ENCODE results near the gene XPO1. TPM values are rescaled to one million over a fixed set of nuclear protein-coding genes. Genes with fewer than 3 reads are reported as not detected.
"Not testable (repeated sequence)": the region's sequence is repeated elsewhere in the genome, so short reads cannot be mapped to it uniquely, and the experiment has no call there.

The XPO1 gene
- total RNA-seq, 1 experiment from 2014 or later = 247 TPM

GRCh38 chr2:61543062-61543461 lies 4.9 kb upstream of the XPO1 start:
- ChIA-PET CTCF (no interaction called here), POLR2A (ENCODE audit: low non-redundant PET) (no interaction called here)
- Histone ChIP-seq H3K4me1 (ENCODE audit: insufficient read depth, low read length, poor library complexity, severe bottlenecking) (peaks cover 4% of the 10 kb centered on the region), H3K36me3 (ENCODE audit: insufficient read depth, low read length, poor library complexity, severe bottlenecking) (no peaks in the 10 kb centered on the region), H3K27ac (ENCODE audit: low read depth, low read length, poor library complexity, severe bottlenecking) (no peak overlapping the region), H3K27me3 (replicated peaks; ENCODE audit: insufficient read depth, low read depth, low read length, poor library complexity) (no peaks in the 10 kb centered on the region), H3K4me3 (ENCODE audit: low read depth, low read length, poor library complexity, severe bottlenecking) (no peak overlapping the region), H3K9me3 (ENCODE audit: low read depth, low read length, poor library complexity, severe bottlenecking) (no peaks in the 10 kb centered on the region)
- intact Hi-C loops (cut with micrococcal nuclease; ENCODE audit: unreplicated experiment) = no loop called here
- no TSS peak for BruUV-seq (replicated peaks)
- TF ChIP-seq EZH2 (IDR thresholded peaks at IDR 0.05; ENCODE audit: borderline replicate concordance, low read depth, low read length, poor library complexity, severe bottlenecking) = no peak
- TF ChIP-seq CTCF (conservative IDR thresholded peaks at IDR 0.05; ENCODE audit: low read depth, low read length) = peak; percentile 33; the same call in 1 of the 2 replicates
- no peak for DNase-seq (ENCODE audit: low spot score)

- H3K27ac ChIP-seq (ENCODE audit: low read depth, low read length, poor library complexity, severe bottlenecking); POLR2A ChIA-PET (ENCODE audit: low non-redundant PET); DNase-seq (ENCODE audit: low spot score); H3K4me3 ChIP-seq (ENCODE audit: low read depth, low read length, poor library complexity, severe bottlenecking); H3K9me3 ChIP-seq (ENCODE audit: low read depth, low read length, poor library complexity, severe bottlenecking); H3K36me3 ChIP-seq (ENCODE audit: insufficient read depth, low read length, poor library complexity, severe bottlenecking); BruUV-seq (replicated peaks); CTCF ChIA-PET; intact Hi-C loops (cut with micrococcal nuclease; ENCODE audit: unreplicated experiment); H3K27me3 ChIP-seq (replicated peaks; ENCODE audit: insufficient read depth, low read depth, low read length, poor library complexity): not testable (repeated sequence)
- peaks cover 10% of the 10 kb centered on the region for H3K4me1 ChIP-seq (ENCODE audit: insufficient read depth, low read length, poor library complexity, severe bottlenecking)
These were observed 2.0 kb upstream of the XPO1 start for GRCh38 chr2:61540167-61540566.

GRCh38 chr2:61538920-61539520 lies 864 bp upstream of the XPO1 start:
- CTCF ChIA-PET = no interaction called here
- H3K27ac ChIP-seq (ENCODE audit: low read depth, low read length, poor library complexity, severe bottlenecking) = peak overlapping the region; percentile 92
- POLR2A ChIA-PET (ENCODE audit: low non-redundant PET) = interaction anchor here (0.5 kb wide), 1 partner anchor 10 kb away, joined by 3 read pairs; no protein-coding TSS in a partner anchor
- no peaks in the 10 kb centered on the region for H3K36me3 ChIP-seq (ENCODE audit: insufficient read depth, low read length, poor library complexity, severe bottlenecking)
- peaks cover 16% of the 10 kb centered on the region for H3K4me1 ChIP-seq (ENCODE audit: insufficient read depth, low read length, poor library complexity, severe bottlenecking)
- H3K9me3 ChIP-seq (ENCODE audit: low read depth, low read length, poor library complexity, severe bottlenecking) = no peaks in the 10 kb centered on the region
- TF ChIP-seq CTCF (conservative IDR thresholded peaks at IDR 0.05; ENCODE audit: low read depth, low read length) = no peak
- TF ChIP-seq EZH2 (IDR thresholded peaks at IDR 0.05; ENCODE audit: borderline replicate concordance, low read depth, low read length, poor library complexity, severe bottlenecking) = no peak
- BruUV-seq (replicated peaks) = TSS peak; percentile 89
- DNase-seq (ENCODE audit: low spot score) = no peak
- peak overlapping the region; percentile 74 for H3K4me3 ChIP-seq (ENCODE audit: low read depth, low read length, poor library complexity, severe bottlenecking)
- intact Hi-C loops (cut with micrococcal nuclease; ENCODE audit: unreplicated experiment) = loop anchor here (2.0 to 10.0 kb wide), 2 partner anchors 226 to 346 kb away; partner anchors contain the start of gene CCT4
- no peaks in the 10 kb centered on the region for H3K27me3 ChIP-seq (replicated peaks; ENCODE audit: insufficient read depth, low read depth, low read length, poor library complexity)

GRCh38 chr2:61537950-61538199 lies 281 bp downstream of the XPO1 start:
- TF ChIP-seq EZH2 (IDR thresholded peaks at IDR 0.05; ENCODE audit: borderline replicate concordance, low read depth, low read length, poor library complexity, severe bottlenecking) (no peak), CTCF (conservative IDR thresholded peaks at IDR 0.05; ENCODE audit: low read depth, low read length) (no peak)

More at GRCh38 chr2:61537950-61538199, 281 bp downstream of the XPO1 start:
- ChIA-PET CTCF (no interaction called here), POLR2A (ENCODE audit: low non-redundant PET) (interaction anchor here (0.5 kb wide), 1 partner anchor 360 kb away, joined by 3 read pairs; no protein-coding TSS in a partner anchor)
- intact Hi-C loops (cut with micrococcal nuclease; ENCODE audit: unreplicated experiment) = loop anchor here (2.0 to 10.0 kb wide), 3 partner anchors 67 to 347 kb away; partner anchors contain the start of genes CCT4 and USP34
- no peaks in the 10 kb centered on the region for H3K27me3 ChIP-seq (replicated peaks; ENCODE audit: insufficient read depth, low read depth, low read length, poor library complexity)
- DNase-seq (ENCODE audit: low spot score) = no peak
- H3K36me3 ChIP-seq (ENCODE audit: insufficient read depth, low read length, poor library complexity, severe bottlenecking) = peaks cover 3% of the 10 kb centered on the region
- H3K27ac ChIP-seq (ENCODE audit: low read depth, low read length, poor library complexity, severe bottlenecking) = peak overlapping the region; percentile 92
- H3K4me1 ChIP-seq (ENCODE audit: insufficient read depth, low read length, poor library complexity, severe bottlenecking) = peaks cover 23% of the 10 kb centered on the region
- no peaks in the 10 kb centered on the region for H3K9me3 ChIP-seq (ENCODE audit: low read depth, low read length, poor library complexity, severe bottlenecking)
- peak overlapping the region; percentile 74 for H3K4me3 ChIP-seq (ENCODE audit: low read depth, low read length, poor library complexity, severe bottlenecking)
- no TSS peak for BruUV-seq (replicated peaks)
